ENCODE results near the gene RLN3. TPM values are rescaled to one million over a fixed set of nuclear protein-coding genes. Genes with fewer than 3 reads are reported as not detected.

RLN3 gene
- total RNA-seq, 1 experiment from 2014 or later, result not detected

- Histone ChIP-seq H3K9me3 (ENCODE audit: low read length) (no peaks in the 10 kb centered on the region), H4K20me1 (ENCODE audit: low read length) (no peaks in the 10 kb centered on the region), H2AFZ (ENCODE audit: low read length) (no peak overlapping the region), H3K9me2 (replicated peaks; ENCODE audit: low read length) (no peaks in the 10 kb centered on the region), H3F3A (ENCODE audit: low read length, unreplicated experiment) (no peaks in the 10 kb centered on the region), H3K4me1 (ENCODE audit: insufficient read depth, low read length) (no peaks in the 10 kb centered on the region), H3K27ac (ENCODE audit: low read length) (no peak overlapping the region), H3K79me2 (ENCODE audit: low read length) (no peaks in the 10 kb centered on the region), H3K27me3 (ENCODE audit: low read length) (no peaks in the 10 kb centered on the region), H3K9ac (ENCODE audit: low read length) (no peak overlapping the region), H3K4me3 (ENCODE audit: low read length) (no peak overlapping the region), H3K4me2 (ENCODE audit: low read length) (no peak overlapping the region), H3K36me3 (ENCODE audit: low read depth, low read length) (no peaks in the 10 kb centered on the region; the same call in 1 of the 2 replicates)
- DNase-seq (no peak), ATAC-seq (no peak)
- ChIA-PET POLR2A (ENCODE audit: unreplicated experiment) (no interaction called here), CTCF (no interaction called here)
- BruUV-seq (replicated peaks), result no TSS peak
- intact Hi-C loops (cut with micrococcal nuclease), result no loop called here
- TF ChIP-seq CTCF (conservative IDR thresholded peaks at IDR 0.05; ENCODE audit: low read depth, low read length) (no peak), EZH2phosphoT487 (IDR thresholded peaks at IDR 0.05; ENCODE audit: borderline replicate concordance, low read length) (no peak), EZH2 (IDR thresholded peaks at IDR 0.05; ENCODE audit: low read length, unreplicated experiment) (no peak)
Observed at GRCh38 chr19:13979244-13979615, 48.7 kb upstream of the RLN3 start.

- Histone ChIP-seq H3K4me3 (ENCODE audit: low read length) (no peak overlapping the region), H3K79me2 (ENCODE audit: low read length) (no peaks in the 10 kb centered on the region), H4K20me1 (ENCODE audit: low read length) (no peaks in the 10 kb centered on the region), H3K4me1 (ENCODE audit: insufficient read depth, low read length) (no peaks in the 10 kb centered on the region), H3K9ac (ENCODE audit: low read length) (no peak overlapping the region), H2AFZ (ENCODE audit: low read length) (no peak overlapping the region), H3K36me3 (ENCODE audit: low read depth, low read length) (no peaks in the 10 kb centered on the region; the same call in 1 of the 2 replicates), H3K4me2 (ENCODE audit: low read length) (no peak overlapping the region), H3K9me3 (ENCODE audit: low read length) (no peaks in the 10 kb centered on the region), H3F3A (ENCODE audit: low read length, unreplicated experiment) (no peaks in the 10 kb centered on the region), H3K27me3 (ENCODE audit: low read length) (no peaks in the 10 kb centered on the region), H3K9me2 (replicated peaks; ENCODE audit: low read length) (no peaks in the 10 kb centered on the region), H3K27ac (ENCODE audit: low read length) (no peak overlapping the region)
- TF ChIP-seq EZH2 (IDR thresholded peaks at IDR 0.05; ENCODE audit: low read length, unreplicated experiment) (no peak), CTCF (conservative IDR thresholded peaks at IDR 0.05; ENCODE audit: low read depth, low read length) (no peak), EZH2phosphoT487 (IDR thresholded peaks at IDR 0.05; ENCODE audit: borderline replicate concordance, low read length) (no peak)
- POLR2A ChIA-PET (ENCODE audit: unreplicated experiment), result no interaction called here
- intact Hi-C loops (cut with micrococcal nuclease), result no loop called here
- ATAC-seq (no peak), DNase-seq (no peak)
- BruUV-seq (replicated peaks), result no TSS peak
- CTCF ChIA-PET, result no interaction called here
Observed at GRCh38 chr19:13979686-13980085, 48.3 kb upstream of the RLN3 start.

GRCh38 chr19:13980340-13980739, 47.6 kb upstream of the RLN3 start:
- Histone ChIP-seq H3K4me1 (ENCODE audit: insufficient read depth, low read length) (no peaks in the 10 kb centered on the region), H3K9me3 (ENCODE audit: low read length) (no peaks in the 10 kb centered on the region), H3K27me3 (ENCODE audit: low read length) (no peaks in the 10 kb centered on the region), H3K9ac (ENCODE audit: low read length) (no peak overlapping the region), H3K4me3 (ENCODE audit: low read length) (no peak overlapping the region), H3K79me2 (ENCODE audit: low read length) (no peaks in the 10 kb centered on the region), H4K20me1 (ENCODE audit: low read length) (no peaks in the 10 kb centered on the region), H3K9me2 (replicated peaks; ENCODE audit: low read length) (no peaks in the 10 kb centered on the region), H2AFZ (ENCODE audit: low read length) (no peak overlapping the region), H3K4me2 (ENCODE audit: low read length) (no peak overlapping the region), H3F3A (ENCODE audit: low read length, unreplicated experiment) (no peaks in the 10 kb centered on the region), H3K27ac (ENCODE audit: low read length) (no peak overlapping the region), H3K36me3 (ENCODE audit: low read depth, low read length) (no peaks in the 10 kb centered on the region; the same call in 1 of the 2 replicates)
- intact Hi-C loops (cut with micrococcal nuclease), result no loop called here
- ATAC-seq (no peak), DNase-seq (no peak)
- ChIA-PET CTCF (interaction anchor here (0.5 kb wide), 1 partner anchor 78 kb away, joined by 4 read pairs; no protein-coding TSS in a partner anchor), POLR2A (ENCODE audit: unreplicated experiment) (no interaction called here)
- BruUV-seq (replicated peaks), result no TSS peak
- TF ChIP-seq CTCF (conservative IDR thresholded peaks at IDR 0.05; ENCODE audit: low read depth, low read length) (no peak), EZH2phosphoT487 (IDR thresholded peaks at IDR 0.05; ENCODE audit: borderline replicate concordance, low read length) (no peak), EZH2 (IDR thresholded peaks at IDR 0.05; ENCODE audit: low read length, unreplicated experiment) (no peak)

Measured in PC-3 (cell line).